Measurements from ENCODE around the gene FHL1. TPM values are rescaled to one million over a fixed set of nuclear protein-coding genes. Genes with fewer than 3 reads are reported as not detected.

The FHL1 gene
- total and polyA plus RNA-seq, 2 donors (not counting 3 experiments of a cell fraction or from before 2014, with no cell fraction given), result 50.6 to 59.4 TPM

- Histone ChIP-seq H3K36me3 (ENCODE audit: control insufficient read depth in 2 of 2, extremely low read depth in 1 of 2, insufficient read depth in 2 of 2, low read length in 2 of 2) (no peaks in the 10 kb centered on the region), H3K9me1 (replicated peaks; ENCODE audit: control insufficient read depth, extremely low read depth, insufficient read depth, low read length) (no peaks in the 10 kb centered on the region), H3K27me3 (ENCODE audit: control insufficient read depth in 2 of 2, insufficient read depth in 2 of 2, low read length in 2 of 2) (no peaks in the 10 kb centered on the region), H3K27ac (ENCODE audit: insufficient read depth, low read depth, low read length) (no peak overlapping the region), H3K9me3 (replicated peaks; ENCODE audit: control insufficient read depth, insufficient read depth, low read length) (no peaks in the 10 kb centered on the region), H3K4me2 (ENCODE audit: insufficient read depth, low read length) (no peak overlapping the region), H3K79me2 (ENCODE audit: control insufficient read depth, insufficient read depth, low read length) (no peaks in the 10 kb centered on the region), H3K9ac (replicated peaks; ENCODE audit: extremely low read depth, insufficient read depth, low read length) (no peak overlapping the region), H3K4me1 (ENCODE audit: control insufficient read depth, extremely low read depth, insufficient read depth, low read length) (peaks cover 19% of the 10 kb centered on the region), H2AFZ (ENCODE audit: low read depth, low read length) (no peak overlapping the region), H4K20me1 (replicated peaks; ENCODE audit: control insufficient read depth, extremely low read depth, insufficient read depth, low read length) (no peaks in the 10 kb centered on the region), H3K4me3 (replicated peaks in 1 of 3; ENCODE audit: insufficient read depth in 1 of 3, low read depth in 1 of 3, low read length in 3 of 3) (no peak overlapping the region)
- intact Hi-C loops (cut with micrococcal nuclease) (loop anchor here (2.0 kb wide), 1 partner anchor 13 kb away; no protein-coding TSS in a partner anchor), dilution Hi-C loops (cut with MboI; ENCODE audit: extremely low pct_ligation_motif_present, low sequenced_read_pairs) (no loop called here)
- DNase-seq (ENCODE audit: low read depth, low spot score) (no peak), FAIRE-seq (peak; percentile 35)
- TF ChIP-seq CTCF (IDR thresholded peaks at IDR 0.05; ENCODE audit: extremely low read depth in 1 of 2, insufficient read depth in 1 of 2, low read depth in 1 of 2, low read length in 2 of 2) (no peak), EZH2 (IDR thresholded peaks at IDR 0.05; ENCODE audit: borderline replicate concordance, low read depth, low read length, severe bottlenecking) (no peak), MAX (IDR thresholded peaks at IDR 0.05; ENCODE audit: insufficient read depth, insufficient read length) (no peak), POLR2A (IDR thresholded peaks at IDR 0.05; ENCODE audit: low read depth, low read length) (no peak)
- ChIA-PET POLR2A (interaction anchor here (0.5 kb wide), 1 partner anchor 1789 kb away, joined by 3 read pairs; no protein-coding TSS in a partner anchor), CTCF (interaction anchor here (0.8 to 6.9 kb wide), 4 partner anchors 9 to 143 kb away, joined by 3 to 98 read pairs (median 22); no protein-coding TSS in a partner anchor)
- no TSS peak for BruUV-seq (replicated peaks)
Observed at GRCh38 chrX:136171420-136171819, 24.1 kb downstream of the FHL1 start.

GRCh38 chrX:136176399-136176825, 29.1 kb downstream of the FHL1 start:
- Histone ChIP-seq H3K36me3 (ENCODE audit: control insufficient read depth in 2 of 2, extremely low read depth in 1 of 2, insufficient read depth in 2 of 2, low read length in 2 of 2) (no peaks in the 10 kb centered on the region), H2AFZ (ENCODE audit: low read depth, low read length) (no peak overlapping the region), H3K4me3 (replicated peaks in 1 of 3; ENCODE audit: insufficient read depth in 1 of 3, low read depth in 1 of 3, low read length in 3 of 3) (no peak overlapping the region), H3K9me3 (replicated peaks; ENCODE audit: control insufficient read depth, insufficient read depth, low read length) (no peaks in the 10 kb centered on the region), H4K20me1 (replicated peaks; ENCODE audit: control insufficient read depth, extremely low read depth, insufficient read depth, low read length) (no peaks in the 10 kb centered on the region), H3K4me2 (ENCODE audit: insufficient read depth, low read length) (no peak overlapping the region), H3K9ac (replicated peaks; ENCODE audit: extremely low read depth, insufficient read depth, low read length) (no peak overlapping the region), H3K79me2 (ENCODE audit: control insufficient read depth, insufficient read depth, low read length) (no peaks in the 10 kb centered on the region), H3K4me1 (ENCODE audit: control insufficient read depth, extremely low read depth, insufficient read depth, low read length) (no peaks in the 10 kb centered on the region), H3K27me3 (ENCODE audit: control insufficient read depth in 2 of 2, insufficient read depth in 2 of 2, low read length in 2 of 2) (no peaks in the 10 kb centered on the region), H3K9me1 (replicated peaks; ENCODE audit: control insufficient read depth, extremely low read depth, insufficient read depth, low read length) (no peaks in the 10 kb centered on the region), H3K27ac (ENCODE audit: insufficient read depth, low read depth, low read length) (no peak overlapping the region)
- intact Hi-C loops (cut with micrococcal nuclease), result no loop called here
- ChIA-PET POLR2A (no interaction called here), CTCF (interaction anchor here (0.7 to 1.5 kb wide), 3 partner anchors 10 to 33 kb away, joined by 3 to 4 read pairs (median 3); no protein-coding TSS in a partner anchor)
- FAIRE-seq (no peak), DNase-seq (ENCODE audit: low read depth, low spot score) (no peak)
- no TSS peak for BruUV-seq (replicated peaks)
- dilution Hi-C loops (cut with MboI; ENCODE audit: extremely low pct_ligation_motif_present, low sequenced_read_pairs), result no loop called here
- TF ChIP-seq JUN (IDR thresholded peaks at IDR 0.05; ENCODE audit: borderline replicate concordance, insufficient read depth, insufficient read length, low read depth) (no peak), POLR2AphosphoS5 (IDR thresholded peaks at IDR 0.05; ENCODE audit: insufficient read depth, low read depth, low read length) (no peak), EZH2 (IDR thresholded peaks at IDR 0.05; ENCODE audit: borderline replicate concordance, low read depth, low read length, severe bottlenecking) (no peak), MYC (IDR thresholded peaks at IDR 0.05; ENCODE audit: low read depth, low read length) (no peak), FOS (IDR thresholded peaks at IDR 0.05; ENCODE audit: borderline replicate concordance, insufficient read depth, low read length) (no peak), MAX (IDR thresholded peaks at IDR 0.05; ENCODE audit: insufficient read depth, insufficient read length) (no peak), POLR2A (IDR thresholded peaks at IDR 0.05; ENCODE audit: low read depth, low read length) (no peak)
